Ovary (tissue), 9 donors: Measurements from ENCODE around the gene CTBS. TPM values are rescaled to one million over a fixed set of nuclear protein-coding genes. Genes with fewer than 3 reads are reported as not detected.

Experiments
- DNase-seq, 5 donors: peaks; one replicate each; pipeline ENCODE4 v3.0.0-alpha.2; 2019 to 2020
- H3K27ac ChIP-seq, 2 donors: fragments of 200-600 bp; one replicate each; pipeline versions ENCODE4 v1.5.1 to v1.8.0; 2019 to 2022
- H3K27me3 ChIP-seq: fragments of 200-600 bp; one replicate; pipeline ENCODE4 v1.8.0; 2022
- H3K36me3 ChIP-seq: fragments of 200-600 bp; sonication (generic); one replicate; pipeline ENCODE4 v1.5.1; 2019
- H3K4me1 ChIP-seq: one replicate; pipeline ENCODE4 v1.8.1; 2013; ENCODE audit warnings: mild to moderate bottlenecking, moderate library complexity; ENCODE audit not compliant: insufficient read depth
- H3K4me3 ChIP-seq: fragments of 200-600 bp; sonication (generic); one replicate; pipeline ENCODE4 v1.5.1; 2017
- H3K9me3 ChIP-seq, 2 donors: fragments of 200-600 bp in 1 of 2; sonication (generic) in 1 of 2; one replicate each; pipeline versions ENCODE4 v1.5.1 to v1.8.1; 2013 to 2019; ENCODE audit warnings: mild to moderate bottlenecking in 1 of 2, moderate library complexity in 1 of 2
- EP300 ChIP-seq: sonication (generic); formaldehyde crosslinking; IDR thresholded peaks from one replicate; pipeline ENCODE4 v1.6.1; 2017; ENCODE audit warnings: antibody characterized with exemption
- POLR2A ChIP-seq: fragments of 450-650 bp; IDR thresholded peaks from one replicate; pipeline ENCODE4 v1.6.1; 2017; ENCODE audit warnings: antibody characterized with exemption, mild to moderate bottlenecking, moderate library complexity
- WGBS, 3 donors: extraction: QIAGEN DNeasy Blood & Tissue Kit in 1 of 3; methylation state at CpG; one replicate each; pipeline versions ENCODE4 v1.1.5 to v1.1.7; 2013 to 2017; 5-methylcytosine and 5-hydroxymethylcytosine counted together
- intact Hi-C, 4 donors: fragments of 100-400 bp; cut with DNase I; formaldehyde crosslinking; loops; one replicate each; pipeline versions ENCODE4 v1.11.0 to v1.15.1; 2022 to 2023
- polyA plus RNA-seq, 2 donors: library from polyadenylated mRNA; stranded (reverse); fragments of 200-250 nt in 1 of 2; fragments of 350-450 nt in 1 of 2; fragmentation: Illumina TruSeq in 1 of 2; extraction: RNeasy Lipid Tissue Mini Kit (QIAGEN cat#74804) in 1 of 2; gene quantifications; one replicate each; pipeline ENCODE4 v1.2.3, GENCODE V29; 2013 to 2014
- total RNA-seq, 7 donors: library from RNA; depleted of rRNA in 2 of 7; stranded (reverse); fragments of >200 nt in 2 of 7; fragmentation: NEBNext Ultra II Directional in 3 of 7; extraction: Animal tissue kit (Norgen Biotek cat#: 25700) in 3 of 7; gene quantifications; one replicate each; pipeline versions ENCODE4 v1.1.0 to v1.2.4, GENCODE V29; 2016 to 2023
- TF ChIP-seq, protein P1 (sequence below), 3 donors: fragments of 450-650 bp in 2 of 3; fragments of 200-600 bp in 1 of 3; IDR thresholded peaks; one replicate each; pipeline versions ENCODE4 v1.5.1 to v1.8.0; 2016 to 2022; ENCODE audit warnings: antibody characterized with exemption in 3 of 3, mild to moderate bottlenecking in 1 of 3
- donor health status: DM: no; HTN: no; CAD: no; lungs with moderate emphysema.
- donor health status: DM: no; HTN: no; CAD: no.
- donor health status: Bipolar disorder and iron deficiency.
- donor health status: DM: yes; HTN: yes; CAD: no.
- donor health status: DM: no; HTN: no; CAD: no.
- donor health status: DM: yes; HTN: yes; CAD: no.

CTBS gene
- total and polyA plus RNA-seq, 9 donors: 8.7 to 27.5 (median 11.9) TPM

DNA sequence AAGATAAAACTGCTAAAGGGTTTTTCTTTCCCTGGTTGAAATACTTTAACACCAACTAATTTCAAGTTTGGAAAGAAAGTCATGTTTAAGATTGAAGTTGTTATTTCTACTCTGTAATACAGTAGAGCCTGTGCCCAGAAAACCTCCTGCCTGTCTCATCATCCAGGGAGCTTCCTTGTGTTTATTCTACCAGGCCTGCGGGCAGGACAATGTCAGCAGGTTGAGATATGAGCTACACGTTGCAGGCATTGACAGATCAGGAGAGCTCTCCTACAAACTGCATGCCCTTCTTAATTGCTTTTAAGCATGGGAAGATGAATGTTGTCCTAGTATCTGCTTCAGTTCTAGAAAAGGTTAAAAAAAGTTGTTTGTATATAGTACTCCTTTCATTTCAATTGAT, 43.1 kb upstream of the CTBS start:
- Histone ChIP-seq H3K4me3 (no peak overlapping the region), H3K4me1 (peaks cover 2% of the 10 kb centered on the region), H3K36me3 (no peaks in the 10 kb centered on the region), H3K27me3 (no peaks in the 10 kb centered on the region), H3K27ac (no peak overlapping the region), H3K9me3 (no peaks in the 10 kb centered on the region)
- TF ChIP-seq EP300 (no peak), POLR2A (no peak)
- TF ChIP-seq, protein P1, sequence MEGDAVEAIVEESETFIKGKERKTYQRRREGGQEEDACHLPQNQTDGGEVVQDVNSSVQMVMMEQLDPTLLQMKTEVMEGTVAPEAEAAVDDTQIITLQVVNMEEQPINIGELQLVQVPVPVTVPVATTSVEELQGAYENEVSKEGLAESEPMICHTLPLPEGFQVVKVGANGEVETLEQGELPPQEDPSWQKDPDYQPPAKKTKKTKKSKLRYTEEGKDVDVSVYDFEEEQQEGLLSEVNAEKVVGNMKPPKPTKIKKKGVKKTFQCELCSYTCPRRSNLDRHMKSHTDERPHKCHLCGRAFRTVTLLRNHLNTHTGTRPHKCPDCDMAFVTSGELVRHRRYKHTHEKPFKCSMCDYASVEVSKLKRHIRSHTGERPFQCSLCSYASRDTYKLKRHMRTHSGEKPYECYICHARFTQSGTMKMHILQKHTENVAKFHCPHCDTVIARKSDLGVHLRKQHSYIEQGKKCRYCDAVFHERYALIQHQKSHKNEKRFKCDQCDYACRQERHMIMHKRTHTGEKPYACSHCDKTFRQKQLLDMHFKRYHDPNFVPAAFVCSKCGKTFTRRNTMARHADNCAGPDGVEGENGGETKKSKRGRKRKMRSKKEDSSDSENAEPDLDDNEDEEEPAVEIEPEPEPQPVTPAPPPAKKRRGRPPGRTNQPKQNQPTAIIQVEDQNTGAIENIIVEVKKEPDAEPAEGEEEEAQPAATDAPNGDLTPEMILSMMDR (IDR thresholded peaks at IDR 0.05): no peak
- WGBS, 3 donors: 48 to 52% (median 51%) methylated on average over 2 of the region's 2 CpGs
- DNase-seq: no peak
- intact Hi-C loops: no loop called here

DNA sequence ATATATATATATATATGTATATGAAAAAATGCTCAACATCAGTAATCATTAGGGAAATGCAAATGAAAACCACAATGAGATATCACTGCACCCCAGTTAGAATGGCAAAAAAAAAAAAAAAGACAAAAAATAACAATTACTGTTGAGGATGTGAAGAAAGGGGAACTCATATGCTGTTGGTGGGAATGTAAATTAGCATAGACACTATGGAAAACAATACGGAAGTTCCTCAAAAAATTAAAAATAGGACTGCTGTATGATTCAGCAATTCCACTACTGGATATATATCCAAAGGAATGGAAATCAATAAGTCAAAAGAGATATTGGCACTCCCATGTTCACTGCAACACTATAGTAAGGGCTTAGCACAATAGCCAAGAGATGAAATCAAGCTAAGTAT, 41.5 kb upstream of the CTBS start:
- intact Hi-C loops: no loop called here
- WGBS, 3 donors: 85 to 92% (median 85%) methylated on average over 1 of the region's 1 CpG
- Histone ChIP-seq H3K36me3 (no peaks in the 10 kb centered on the region), H3K27ac (no peak overlapping the region), H3K4me1 (peaks cover 2% of the 10 kb centered on the region), H3K9me3 (no peaks in the 10 kb centered on the region), H3K4me3 (no peak overlapping the region), H3K27me3 (no peaks in the 10 kb centered on the region)
- no peak for DNase-seq
- TF ChIP-seq EP300 (no peak), POLR2A (no peak)
- TF ChIP-seq, protein P1 (IDR thresholded peaks at IDR 0.05): no peak

DNA sequence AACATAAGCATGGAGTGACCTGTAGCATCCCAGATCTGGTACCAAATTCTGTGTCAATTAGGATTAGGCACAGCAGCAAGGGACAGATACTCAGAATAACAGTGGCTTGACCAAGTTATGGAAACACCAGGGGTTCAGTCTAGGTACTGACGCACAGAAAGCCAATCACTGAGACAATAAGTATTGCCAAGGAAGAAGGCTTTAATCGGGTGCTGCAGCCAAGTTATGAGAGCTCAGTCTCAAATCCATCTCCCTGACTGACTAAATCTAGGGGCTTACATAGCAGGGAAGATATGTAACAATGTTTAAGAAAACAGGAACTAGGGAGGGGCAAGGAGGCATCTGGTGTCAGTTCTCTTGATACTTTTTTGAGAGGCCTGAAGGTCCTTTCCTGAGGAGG, 39.6 kb upstream of the CTBS start:
- Histone ChIP-seq H3K36me3 (no peaks in the 10 kb centered on the region), H3K9me3 (no peaks in the 10 kb centered on the region), H3K27ac (no peak overlapping the region), H3K4me1 (peaks cover under 1% of the 10 kb centered on the region), H3K4me3 (no peak overlapping the region), H3K27me3 (no peaks in the 10 kb centered on the region)
- intact Hi-C loops: no loop called here
- 91 to 98% (median 95%) methylated on average over 2 of the region's 2 CpGs for WGBS, 3 donors
- DNase-seq: no peak
- TF ChIP-seq EP300 (no peak), POLR2A (no peak)
- TF ChIP-seq, protein P1 (IDR thresholded peaks at IDR 0.05): no peak

DNA sequence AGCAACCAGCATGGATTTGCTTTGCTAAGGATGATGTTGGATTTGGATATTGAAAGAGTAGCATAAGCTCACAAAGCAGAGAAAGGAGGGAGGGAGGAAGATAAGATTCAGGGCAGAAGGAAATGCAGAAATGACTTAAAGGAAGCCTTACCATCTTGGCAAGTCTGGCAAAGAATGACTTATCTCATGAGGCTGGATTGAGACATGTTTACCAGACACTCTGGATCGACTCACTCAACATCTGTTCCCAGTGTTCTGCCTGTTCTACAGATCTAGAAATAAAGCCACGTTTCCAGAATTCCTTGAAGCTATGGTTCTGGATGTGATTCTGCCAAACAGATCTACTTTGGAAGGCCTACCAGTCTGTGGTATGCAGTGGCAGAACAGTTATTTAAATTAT, 38.8 kb upstream of the CTBS start:
- Histone ChIP-seq H3K27ac (no peak overlapping the region), H3K4me1 (no peaks in the 10 kb centered on the region), H3K36me3 (no peaks in the 10 kb centered on the region), H3K27me3 (no peaks in the 10 kb centered on the region), H3K4me3 (no peak overlapping the region), H3K9me3 (no peaks in the 10 kb centered on the region)
- no peak for TF ChIP-seq POLR2A
- TF ChIP-seq, protein P1 (IDR thresholded peaks at IDR 0.05): no peak
- TF ChIP-seq EP300: no peak
- intact Hi-C loops: no loop called here
- DNase-seq: no peak
- WGBS, 3 donors: 51 to 55% (median 53%) methylated on average over 2 of the region's 2 CpGs

DNA sequence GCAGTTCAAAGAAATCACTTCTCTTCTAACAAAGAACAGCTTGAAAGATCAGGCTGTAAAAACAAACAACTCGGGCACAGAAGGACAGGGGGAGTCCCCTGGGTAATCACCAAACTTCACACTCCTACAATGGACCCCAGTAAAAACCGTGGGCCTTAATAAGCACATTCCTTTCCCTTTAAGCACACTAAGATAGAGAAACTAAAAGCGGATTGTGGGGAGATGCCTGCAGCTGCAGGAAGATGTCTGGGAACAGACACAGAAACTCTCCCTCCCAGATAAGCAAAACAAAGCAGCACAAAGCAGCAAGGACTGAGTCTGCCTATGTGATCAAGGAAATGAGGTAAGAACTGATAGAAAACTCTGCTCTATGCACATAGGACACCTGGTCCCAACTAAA, 37.6 kb upstream of the CTBS start:
- 3 to 9% (median 4%) methylated on average over 3 of the region's 3 CpGs for WGBS, 3 donors
- no peak overlapping the region for H3K27ac ChIP-seq
- DNase-seq: no peak
- H3K27me3 ChIP-seq: no peaks in the 10 kb centered on the region
- no peaks in the 10 kb centered on the region for H3K36me3 ChIP-seq
- intact Hi-C loops: no loop called here
- no peaks in the 10 kb centered on the region for H3K9me3 ChIP-seq
- TF ChIP-seq, protein P1 (IDR thresholded peaks at IDR 0.05): no peak
- no peak for TF ChIP-seq EP300
- TF ChIP-seq POLR2A: no peak
- no peak overlapping the region for H3K4me3 ChIP-seq
- no peaks in the 10 kb centered on the region for H3K4me1 ChIP-seq
